GM12878 (cell line): ENCODE measurements around the gene RREB1. TPM values are rescaled to one million over a fixed set of nuclear protein-coding genes. Genes with fewer than 3 reads are reported as not detected.

Experiments
- ATAC-seq: fragments of 200-7000 bp; cut with Tn5 transposase; 3 replicates; pipeline ENCODE4 v1.9.1; 2020; ENCODE audit warnings: mild to moderate bottlenecking, moderate library complexity
- BruUV-seq: library from RNA; stranded (reverse); fragments of 400-500 nt; replicated peaks from 2 replicates; lab custom pipeline; 2021; lab: Mats Ljungman, UMichigan
- CTCF ChIA-PET: fragments of 300-600 bp; sonication (Branson Sonifier 250); formaldehyde crosslinking; extraction: SDS; loops from one replicate; lab custom pipeline; 2021; ENCODE audit warnings: inconsistent platforms; lab: Yijun Ruan, JAX
- POLR2A ChIA-PET: fragments of 350-600 bp; formaldehyde crosslinking; extraction: SDS; loops from one replicate; lab custom pipeline; 2021; ENCODE audit warnings: inconsistent platforms; lab: Charles Lee
- RAD21 ChIA-PET: fragments of 300-600 bp; sonication (Branson Sonifier 250); formaldehyde crosslinking; loops from one replicate; lab custom pipeline; 2023; ENCODE audit warnings: antibody characterized with exemption; ENCODE audit not compliant: unreplicated experiment; lab: Charles Lee
- SMC1A ChIA-PET: fragments of 300-600 bp; sonication (Branson Sonifier 250); formaldehyde crosslinking; loops from one replicate; lab custom pipeline; 2023; ENCODE audit not compliant: unreplicated experiment, uncharacterized antibody; lab: Charles Lee
- DNase-seq: peaks from one replicate; pipeline ENCODE4 v3.0.0-alpha.2; 2011; ENCODE audit warnings: low read depth, low spot score
- FAIRE-seq: peaks from 3 replicates; lab custom pipeline; 2011; peaks lifted over from hg19 to GRCh38; lab: Jason Lieb, UNC
- H2AFZ ChIP-seq: 2 replicates; pipeline ENCODE4 v1.6.0; 2011; ENCODE audit warnings: low read depth, low read length, control low read depth; ENCODE audit not compliant: control insufficient read depth
- H3K27ac ChIP-seq: 2 replicates; pipeline ENCODE4 v1.5.1; 2011; ENCODE audit warnings: control low read depth; ENCODE audit not compliant: control insufficient read depth, insufficient read depth
- H3K27me3 ChIP-seq, 2 experiments: replicated peaks in 1 of 2; 2 replicates each; pipeline versions ENCODE4 v1.6.0 to v1.6.1; 2011; ENCODE audit warnings: low read length in 1 of 2; ENCODE audit not compliant: control insufficient read depth in 2 of 2, insufficient read depth in 2 of 2
- H3K36me3 ChIP-seq, 2 experiments: 2 replicates each; pipeline ENCODE4 v1.5.1; 2011; ENCODE audit warnings: low read length in 1 of 2; ENCODE audit not compliant: control insufficient read depth in 2 of 2, insufficient read depth in 2 of 2
- H3K4me1 ChIP-seq: 2 replicates; pipeline ENCODE4 v1.6.1; 2011; ENCODE audit warnings: mild to moderate bottlenecking, low read length, moderate library complexity, mixed read lengths; ENCODE audit not compliant: control insufficient read depth, insufficient read depth
- H3K4me2 ChIP-seq: 2 replicates; pipeline ENCODE4 v1.6.0; 2011; ENCODE audit warnings: control low read depth; ENCODE audit not compliant: control insufficient read depth, insufficient read depth
- H3K4me3 ChIP-seq: fragments of 200-600 bp; sonication (generic); 2 replicates; pipeline ENCODE4 v1.5.1; 2016
- H3K79me2 ChIP-seq: 2 replicates; pipeline ENCODE4 v1.6.0; 2011; ENCODE audit warnings: low read length; ENCODE audit not compliant: control insufficient read depth, insufficient read depth
- H3K9ac ChIP-seq: 2 replicates; pipeline ENCODE4 v1.8.0; 2011; ENCODE audit warnings: low read length, control low read depth, mixed read lengths; ENCODE audit not compliant: control insufficient read depth, insufficient read depth
- H3K9me3 ChIP-seq: replicated peaks from 3 replicates; pipeline ENCODE4 v1.5.1; 2011; ENCODE audit warnings: mild to moderate bottlenecking, low read length; ENCODE audit not compliant: control insufficient read depth, insufficient read depth
- H4K20me1 ChIP-seq: 2 replicates; pipeline ENCODE4 v1.6.0; 2011; ENCODE audit not compliant: control insufficient read depth, insufficient read depth
- ASH2L ChIP-seq: fragments of 300-600, 200-600 bp; sonication (generic); IDR thresholded peaks from 2 replicates; pipeline ENCODE4 v1.6.1; 2017; ENCODE audit warnings: low read depth, mild to moderate bottlenecking, borderline replicate concordance
- GATAD2B ChIP-seq: fragments of 450-650 bp; conservative IDR thresholded peaks from 2 replicates; pipeline ENCODE4 v1.6.1; 2017; ENCODE audit warnings: low read depth, mild to moderate bottlenecking, moderate library complexity
- LARP7 ChIP-seq: fragments of 450-650 bp; IDR thresholded peaks from 2 replicates; pipeline ENCODE4 v1.6.1; 2017; ENCODE audit warnings: mild to moderate bottlenecking
- MTA2 ChIP-seq: fragments of 450-650 bp; IDR thresholded peaks from 2 replicates; pipeline ENCODE4 v1.6.1; 2016; ENCODE audit warnings: low read depth, mild to moderate bottlenecking, moderate library complexity
- NR2C2 ChIP-seq: IDR thresholded peaks from 2 replicates; pipeline ENCODE4 v1.6.1; 2011; ENCODE audit warnings: borderline replicate concordance, low read depth; ENCODE audit not compliant: control insufficient read depth, insufficient read length
- PAX5 ChIP-seq: IDR thresholded peaks from 2 replicates; pipeline ENCODE4 v1.6.1; 2011; ENCODE audit warnings: low read depth, low read length, borderline replicate concordance
- POLR2AphosphoS5 ChIP-seq: IDR thresholded peaks from 2 replicates; pipeline ENCODE4 v1.6.1; 2011; ENCODE audit warnings: mild to moderate bottlenecking, low read length, inconsistent platforms
- RUNX3 ChIP-seq: IDR thresholded peaks from 2 replicates; pipeline ENCODE4 v1.6.1; 2012; ENCODE audit warnings: low read length, inconsistent platforms
- ZNF274 ChIP-seq: IDR thresholded peaks from one replicate; pipeline ENCODE4 v1.8.0; 2011; ENCODE audit not compliant: insufficient read length, insufficient read depth
- WGBS: methylation state at CpG from one replicate; pipeline ENCODE4 v1.1.6; 2016; ENCODE audit warnings: low lambda C conversion rate; ENCODE audit not compliant: insufficient replicate concordance, insufficient coverage; ENCODE audit errors: missing lambda C conversion rate; 5-methylcytosine and 5-hydroxymethylcytosine counted together
- in situ Hi-C: fragments of 300-500 bp; cut with MboI; formaldehyde crosslinking; loops from 9 replicates; pipeline ENCODE4 v1.14.3; 2018; ENCODE audit warnings: mixed read lengths
- intact Hi-C: fragments of 100-400 bp; cut with micrococcal nuclease; formaldehyde crosslinking; loops from one replicate; pipeline ENCODE4 v1.14.2; 2022; ENCODE audit not compliant: unreplicated experiment
- polyA plus RNA-seq, 11 experiments: library from polyadenylated mRNA; depleted of rRNA in 4 of 11; unstranded in 6 of 11; stranded (reverse) in 5 of 11; fragments of >200 nt; fragmentation: Nextera tagmentation in 4 of 11; fragmentation: Illumina TruSeq in 1 of 11; extraction: Ambion mirVana in 4 of 11; extraction: Trizol in 1 of 11; gene quantifications; 1 replicate in 1 of 11; 2 replicates in 10 of 11; pipeline versions ENCODE4 v1.2.1 to v1.2.3, GENCODE V29; 2011 to 2016; ENCODE audit warnings: inconsistent platforms in 2 of 11, missing spikeins in 2 of 11, low read depth in 1 of 11
- total RNA-seq, 4 experiments: library from RNA; depleted of rRNA in 3 of 4; stranded (reverse); fragments of >200 nt in 3 of 4; fragmentation: Illumina TruSeq in 1 of 4; extraction: Trizol in 1 of 4; gene quantifications; 2 replicates each; pipeline versions ENCODE4 v1.2.1 to v1.2.3, GENCODE V29; 2013 to 2021
- TF ChIP-seq, protein P1 (sequence below): fragments of 450-650 bp; formaldehyde crosslinking; IDR thresholded peaks from 2 replicates; pipeline ENCODE4 v1.4.0; 2022; ENCODE audit warnings: mild to moderate bottlenecking, moderate library complexity
- TF ChIP-seq, protein P2 (sequence below): fragments of 450-650 bp; IDR thresholded peaks from 2 replicates; pipeline ENCODE4 v1.6.1; 2017; ENCODE audit warnings: mild to moderate bottlenecking, moderate library complexity

RREB1 gene
- total and polyA plus RNA-seq, 10 of the 15 experiments (the other 5 are each of a cell fraction or from before 2014, with no cell fraction given), result 1.9 to 30.3 (median 8.6) TPM

DNA sequence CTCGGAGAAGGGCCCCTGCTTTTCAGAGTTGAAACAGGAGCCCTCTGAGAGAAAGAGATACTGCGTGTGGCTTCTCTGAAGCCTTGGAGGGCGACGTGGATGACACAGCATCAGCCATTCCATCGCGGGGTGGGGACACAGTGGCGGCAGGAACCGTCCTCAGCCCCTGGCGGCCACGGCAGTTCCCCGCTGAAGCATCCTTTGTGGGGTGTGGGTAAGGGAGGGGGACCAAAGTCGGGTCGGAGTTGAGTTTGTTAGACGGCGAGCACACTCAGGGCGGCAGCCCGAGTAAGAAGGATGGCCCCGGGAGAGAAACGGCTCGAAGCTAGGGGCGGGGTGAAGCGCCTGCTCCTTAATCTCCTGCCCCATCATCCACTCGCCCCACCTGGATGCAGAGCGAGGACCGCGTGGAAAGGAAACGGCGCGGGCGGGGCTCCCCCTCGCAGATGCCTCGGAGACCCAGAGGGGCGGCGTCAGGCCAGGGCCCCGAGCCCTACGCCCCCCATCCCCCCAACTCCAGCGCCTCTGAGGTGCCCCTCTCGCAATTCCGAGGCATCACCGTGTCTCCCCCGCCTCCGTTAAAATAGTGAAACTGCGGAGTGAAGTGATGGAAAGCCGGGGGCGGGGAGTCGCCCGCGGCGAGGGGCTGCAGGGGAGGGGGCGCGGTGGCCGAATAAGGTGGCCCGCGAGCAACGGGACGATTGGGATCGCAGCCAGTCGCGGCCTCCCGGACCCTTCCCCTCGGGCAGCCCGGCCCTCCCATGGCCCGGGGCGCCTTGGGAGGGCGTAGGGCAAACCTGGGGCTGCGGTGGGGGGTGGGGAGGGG lies 796 bp upstream of the RREB1 start:
- ChIA-PET SMC1A (interaction anchor here (0.6 to 2.3 kb wide), 13 partner anchors 15 to 1024 kb away, joined by 3 to 10 read pairs (median 4); no protein-coding TSS in a partner anchor), POLR2A (interaction anchor here (1.0 to 2.0 kb wide), 4 partner anchors 21 to 130 kb away, joined by 3 to 6 read pairs (median 4); no protein-coding TSS in a partner anchor), CTCF (interaction anchor here (0.7 to 1.5 kb wide), 4 partner anchors 10 to 33 kb away, joined by 3 to 6 read pairs (median 4); no protein-coding TSS in a partner anchor), RAD21 (interaction anchor here (0.7 to 2.6 kb wide), 8 partner anchors 20 to 135 kb away, joined by 3 to 19 read pairs (median 4); no protein-coding TSS in a partner anchor)
- Histone ChIP-seq H3K27ac (peak overlapping the region; percentile 94), H3K9me3 (no peaks in the 10 kb centered on the region), H3K4me1 (peaks cover 5% of the 10 kb centered on the region), H2AFZ (peak overlapping the region; percentile 88), H3K36me3 (no peaks in the 10 kb centered on the region), H3K4me3 (peak overlapping the region; percentile 97), H3K79me2 (peaks cover 50% of the 10 kb centered on the region), H3K27me3 (no peaks in the 10 kb centered on the region), H3K9ac (peak overlapping the region; percentile 62), H4K20me1 (no peaks in the 10 kb centered on the region), H3K4me2 (peak overlapping the region; percentile 61)
- intact Hi-C loops, result loop anchor here (2.0 to 5.0 kb wide), 2 partner anchors 48 to 130 kb away; no protein-coding TSS in a partner anchor
- in situ Hi-C loops, result no loop called here
- ATAC-seq (peak; percentile 57), DNase-seq (no peak), FAIRE-seq (peak; percentile 80)
- BruUV-seq, result no TSS peak
- WGBS, result 1% methylated on average over 23 of the region's 66 CpGs
- TF ChIP-seq LARP7 (no peak), POLR2AphosphoS5 (no peak), NR2C2 (no peak), ZNF274 (no peak), GATAD2B (no peak), RUNX3 (0 out of 2 replicates have a peak, but pooled peaks have one; percentile 26), MTA2 (no peak), ASH2L (no peak), PAX5 (no peak)
- TF ChIP-seq, protein P1, sequence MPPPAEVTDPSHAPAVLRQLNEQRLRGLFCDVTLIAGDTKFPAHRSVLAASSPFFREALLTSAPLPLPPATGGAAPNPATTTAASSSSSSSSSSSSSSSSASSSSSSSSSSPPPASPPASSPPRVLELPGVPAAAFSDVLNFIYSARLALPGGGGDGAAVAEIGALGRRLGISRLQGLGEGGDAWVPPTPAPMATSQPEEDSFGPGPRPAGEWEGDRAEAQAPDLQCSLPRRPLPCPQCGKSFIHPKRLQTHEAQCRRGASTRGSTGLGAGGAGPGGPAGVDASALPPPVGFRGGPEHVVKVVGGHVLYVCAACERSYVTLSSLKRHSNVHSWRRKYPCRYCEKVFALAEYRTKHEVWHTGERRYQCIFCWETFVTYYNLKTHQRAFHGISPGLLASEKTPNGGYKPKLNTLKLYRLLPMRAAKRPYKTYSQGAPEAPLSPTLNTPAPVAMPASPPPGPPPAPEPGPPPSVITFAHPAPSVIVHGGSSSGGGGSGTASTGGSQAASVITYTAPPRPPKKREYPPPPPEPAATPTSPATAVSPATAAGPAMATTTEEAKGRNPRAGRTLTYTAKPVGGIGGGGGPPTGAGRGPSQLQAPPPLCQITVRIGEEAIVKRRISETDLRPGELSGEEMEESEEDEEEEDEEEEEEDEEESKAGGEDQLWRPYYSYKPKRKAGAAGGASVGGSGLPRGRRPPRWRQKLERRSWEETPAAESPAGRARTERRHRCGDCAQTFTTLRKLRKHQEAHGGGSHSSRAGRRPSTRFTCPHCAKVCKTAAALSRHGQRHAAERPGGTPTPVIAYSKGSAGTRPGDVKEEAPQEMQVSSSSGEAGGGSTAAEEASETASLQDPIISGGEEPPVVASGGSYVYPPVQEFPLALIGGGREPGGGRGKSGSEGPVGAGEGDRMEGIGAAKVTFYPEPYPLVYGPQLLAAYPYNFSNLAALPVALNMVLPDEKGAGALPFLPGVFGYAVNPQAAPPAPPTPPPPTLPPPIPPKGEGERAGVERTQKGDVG (CRISPR knock-in tag), result no peak
- TF ChIP-seq, protein P2, sequence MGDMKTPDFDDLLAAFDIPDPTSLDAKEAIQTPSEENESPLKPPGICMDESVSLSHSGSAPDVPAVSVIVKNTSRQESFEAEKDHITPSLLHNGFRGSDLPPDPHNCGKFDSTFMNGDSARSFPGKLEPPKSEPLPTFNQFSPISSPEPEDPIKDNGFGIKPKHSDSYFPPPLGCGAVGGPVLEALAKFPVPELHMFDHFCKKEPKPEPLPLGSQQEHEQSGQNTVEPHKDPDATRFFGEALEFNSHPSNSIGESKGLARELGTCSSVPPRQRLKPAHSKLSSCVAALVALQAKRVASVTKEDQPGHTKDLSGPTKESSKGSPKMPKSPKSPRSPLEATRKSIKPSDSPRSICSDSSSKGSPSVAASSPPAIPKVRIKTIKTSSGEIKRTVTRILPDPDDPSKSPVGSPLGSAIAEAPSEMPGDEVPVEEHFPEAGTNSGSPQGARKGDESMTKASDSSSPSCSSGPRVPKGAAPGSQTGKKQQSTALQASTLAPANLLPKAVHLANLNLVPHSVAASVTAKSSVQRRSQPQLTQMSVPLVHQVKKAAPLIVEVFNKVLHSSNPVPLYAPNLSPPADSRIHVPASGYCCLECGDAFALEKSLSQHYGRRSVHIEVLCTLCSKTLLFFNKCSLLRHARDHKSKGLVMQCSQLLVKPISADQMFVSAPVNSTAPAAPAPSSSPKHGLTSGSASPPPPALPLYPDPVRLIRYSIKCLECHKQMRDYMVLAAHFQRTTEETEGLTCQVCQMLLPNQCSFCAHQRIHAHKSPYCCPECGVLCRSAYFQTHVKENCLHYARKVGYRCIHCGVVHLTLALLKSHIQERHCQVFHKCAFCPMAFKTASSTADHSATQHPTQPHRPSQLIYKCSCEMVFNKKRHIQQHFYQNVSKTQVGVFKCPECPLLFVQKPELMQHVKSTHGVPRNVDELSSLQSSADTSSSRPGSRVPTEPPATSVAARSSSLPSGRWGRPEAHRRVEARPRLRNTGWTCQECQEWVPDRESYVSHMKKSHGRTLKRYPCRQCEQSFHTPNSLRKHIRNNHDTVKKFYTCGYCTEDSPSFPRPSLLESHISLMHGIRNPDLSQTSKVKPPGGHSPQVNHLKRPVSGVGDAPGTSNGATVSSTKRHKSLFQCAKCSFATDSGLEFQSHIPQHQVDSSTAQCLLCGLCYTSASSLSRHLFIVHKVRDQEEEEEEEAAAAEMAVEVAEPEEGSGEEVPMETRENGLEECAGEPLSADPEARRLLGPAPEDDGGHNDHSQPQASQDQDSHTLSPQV, result no peak
